M059J (cell line): Measurements from ENCODE around the gene IL6ST. TPM values are rescaled to one million over a fixed set of nuclear protein-coding genes. Genes with fewer than 3 reads are reported as not detected.
"Not testable (repeated sequence)": the region's sequence is repeated elsewhere in the genome, so short reads cannot be mapped to it uniquely, and the experiment has no call there.

Experiments used
- DNase-seq: peaks from one replicate; pipeline ENCODE4 v3.0.0-alpha.2; 2012; ENCODE audit warnings: low read depth
- total RNA-seq: library from RNA; depleted of rRNA; stranded (reverse); fragments of >200 nt; shearing (Covaris generic); gene quantifications from 2 replicates; pipeline ENCODE4 v1.2.3, GENCODE V29; 2014

The IL6ST gene
- total RNA-seq, 1 experiment from 2014 or later, result 82.5 TPM

DNA sequence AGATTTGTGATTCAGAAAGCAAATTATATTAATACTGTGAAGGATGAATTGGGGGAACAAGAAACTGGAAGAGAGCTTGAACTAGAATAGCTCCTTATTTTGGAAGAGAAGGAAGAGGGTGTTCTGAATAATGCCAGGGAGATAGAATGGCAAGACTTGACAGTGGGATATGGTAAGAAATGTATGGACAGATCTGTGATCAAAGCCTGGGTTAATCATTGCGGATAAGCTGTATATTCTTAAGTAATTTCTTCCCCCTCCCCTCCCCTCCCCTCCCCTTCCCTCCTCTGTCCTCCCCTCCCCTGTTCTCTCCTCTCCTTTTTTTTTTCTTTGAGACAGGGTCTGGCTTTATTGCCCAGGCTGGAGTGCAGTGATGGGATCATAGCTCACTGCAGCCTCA is 10.1 kb upstream of the IL6ST start:
- DNase-seq, result no peak

DNA sequence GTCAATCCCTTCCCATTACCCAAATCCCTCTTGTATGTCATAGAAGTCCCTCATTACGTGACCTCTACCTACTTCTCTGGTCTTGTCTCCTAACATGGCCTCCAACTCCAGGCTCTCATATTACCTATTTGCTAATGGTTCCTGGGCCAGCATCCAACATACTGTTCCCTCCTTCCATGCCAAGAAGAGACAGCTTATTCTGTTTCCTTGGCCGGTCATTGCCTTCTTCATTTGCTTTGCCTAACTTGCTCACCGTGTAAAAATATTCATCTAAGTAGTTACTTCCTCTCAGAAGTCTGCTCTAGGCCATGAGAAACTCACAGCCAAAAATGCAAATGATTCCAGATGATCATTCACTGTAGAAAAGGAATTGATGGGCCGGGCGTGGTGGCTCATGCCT is 8.9 kb upstream of the IL6ST start:
- DNase-seq, result peak; percentile 33

DNA sequence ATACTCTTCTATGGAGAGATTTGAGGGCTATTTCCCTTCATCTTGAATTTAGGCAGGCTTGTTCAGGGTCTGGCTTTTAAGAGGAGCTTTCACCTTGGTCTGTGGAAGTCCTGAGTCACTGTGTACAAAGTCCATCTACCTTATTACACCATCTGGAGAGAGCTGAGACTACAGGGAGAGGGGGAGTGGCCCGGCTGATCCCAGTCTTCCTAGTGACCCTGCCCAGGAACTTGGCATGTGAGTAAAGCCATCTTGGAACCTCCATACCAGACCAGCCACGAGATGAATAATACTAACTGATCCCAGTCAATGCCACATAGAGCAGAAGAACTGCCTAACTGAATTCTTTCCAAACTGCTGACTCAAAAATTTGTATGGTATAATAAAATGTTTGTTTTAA is 8.4 kb upstream of the IL6ST start:
- peak; percentile 84 for DNase-seq

DNA sequence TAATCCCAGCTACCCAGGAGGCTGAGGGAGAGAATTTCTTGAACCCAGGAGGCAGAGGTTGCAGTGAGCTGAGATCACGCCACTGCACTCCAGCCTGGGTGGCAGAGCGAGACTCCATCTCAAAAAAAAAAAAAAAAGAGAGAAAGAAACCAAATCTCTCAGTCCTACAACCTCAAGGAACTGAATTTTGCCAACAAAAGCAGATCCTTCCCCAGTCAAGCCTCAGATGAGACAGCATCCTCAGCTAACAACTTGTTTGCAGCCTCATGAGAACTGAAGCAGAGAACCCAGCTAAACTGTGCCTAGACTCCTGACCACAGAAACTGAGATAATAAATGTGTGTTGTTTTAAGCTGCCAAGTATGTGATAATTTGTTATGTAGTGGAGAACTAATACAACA is 7.5 kb upstream of the IL6ST start:
- no peak for DNase-seq

DNA sequence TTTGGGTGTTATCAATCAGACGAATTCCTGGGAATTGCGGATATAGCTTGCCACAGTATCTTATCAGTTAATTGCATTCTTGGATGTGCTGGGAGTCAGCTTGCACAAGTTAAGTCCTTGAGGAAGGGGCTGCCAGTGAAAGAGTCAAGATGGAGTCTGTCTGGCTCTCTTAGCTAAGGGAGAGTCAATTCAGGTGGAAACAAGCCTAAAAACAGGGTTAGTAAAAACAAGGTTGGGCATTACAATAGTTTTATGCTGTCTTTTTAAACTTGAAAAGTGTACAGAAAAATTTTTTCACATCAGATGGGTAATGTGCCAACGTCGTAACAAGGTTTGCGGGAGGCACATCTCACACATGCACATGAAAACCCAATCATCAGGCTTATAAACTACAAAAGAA is 5.5 kb upstream of the IL6ST start:
- DNase-seq, result not testable (repeated sequence)

DNA sequence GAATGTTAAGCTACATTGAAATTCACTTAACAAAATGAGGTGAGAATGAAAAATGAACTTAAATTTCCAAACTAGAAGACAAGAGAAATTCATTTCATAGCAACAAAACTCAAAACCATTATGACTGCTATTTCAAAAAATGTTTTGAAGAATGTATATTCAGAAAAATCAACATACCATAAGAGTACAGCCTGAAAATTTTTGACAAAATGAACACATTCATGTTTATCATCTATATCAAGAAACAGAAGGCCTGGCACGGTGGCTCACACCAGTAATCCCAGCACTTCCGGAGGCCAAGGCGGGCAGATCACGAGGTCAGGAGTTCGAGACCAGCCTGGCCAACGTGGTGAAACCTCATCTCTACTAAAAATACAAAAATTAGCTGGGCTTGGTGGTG is 4.2 kb upstream of the IL6ST start:
- DNase-seq, result no peak

DNA sequence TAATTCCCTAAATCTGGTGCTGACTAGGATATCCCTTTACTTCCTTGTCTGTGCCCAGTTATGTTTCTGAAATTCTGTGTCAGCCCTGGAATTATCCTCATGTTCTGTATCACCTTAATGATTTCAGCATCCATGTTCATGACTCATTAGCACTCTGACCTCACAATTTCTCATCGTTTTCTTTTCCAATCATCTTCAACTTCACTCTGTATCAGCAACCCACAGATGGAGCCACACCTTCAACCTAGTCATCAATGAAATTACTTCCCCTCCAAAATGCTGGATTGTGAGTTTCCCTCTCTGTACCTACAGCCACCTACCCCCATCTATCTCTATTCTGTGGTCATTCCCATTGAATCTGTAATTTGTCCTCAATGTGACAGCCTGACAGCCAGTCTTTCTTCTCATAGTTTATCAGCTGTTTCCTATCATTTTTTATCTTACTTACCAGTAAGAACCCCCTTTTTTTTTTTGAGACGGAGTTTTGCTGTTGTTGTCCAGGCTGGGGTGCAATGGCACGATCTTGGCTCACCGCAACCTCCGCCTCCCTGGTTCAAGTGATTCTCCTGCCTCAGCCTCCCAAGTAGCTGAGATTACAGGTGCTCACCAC is 3.1 kb upstream of the IL6ST start:
- peak; percentile 74 for DNase-seq

DNA sequence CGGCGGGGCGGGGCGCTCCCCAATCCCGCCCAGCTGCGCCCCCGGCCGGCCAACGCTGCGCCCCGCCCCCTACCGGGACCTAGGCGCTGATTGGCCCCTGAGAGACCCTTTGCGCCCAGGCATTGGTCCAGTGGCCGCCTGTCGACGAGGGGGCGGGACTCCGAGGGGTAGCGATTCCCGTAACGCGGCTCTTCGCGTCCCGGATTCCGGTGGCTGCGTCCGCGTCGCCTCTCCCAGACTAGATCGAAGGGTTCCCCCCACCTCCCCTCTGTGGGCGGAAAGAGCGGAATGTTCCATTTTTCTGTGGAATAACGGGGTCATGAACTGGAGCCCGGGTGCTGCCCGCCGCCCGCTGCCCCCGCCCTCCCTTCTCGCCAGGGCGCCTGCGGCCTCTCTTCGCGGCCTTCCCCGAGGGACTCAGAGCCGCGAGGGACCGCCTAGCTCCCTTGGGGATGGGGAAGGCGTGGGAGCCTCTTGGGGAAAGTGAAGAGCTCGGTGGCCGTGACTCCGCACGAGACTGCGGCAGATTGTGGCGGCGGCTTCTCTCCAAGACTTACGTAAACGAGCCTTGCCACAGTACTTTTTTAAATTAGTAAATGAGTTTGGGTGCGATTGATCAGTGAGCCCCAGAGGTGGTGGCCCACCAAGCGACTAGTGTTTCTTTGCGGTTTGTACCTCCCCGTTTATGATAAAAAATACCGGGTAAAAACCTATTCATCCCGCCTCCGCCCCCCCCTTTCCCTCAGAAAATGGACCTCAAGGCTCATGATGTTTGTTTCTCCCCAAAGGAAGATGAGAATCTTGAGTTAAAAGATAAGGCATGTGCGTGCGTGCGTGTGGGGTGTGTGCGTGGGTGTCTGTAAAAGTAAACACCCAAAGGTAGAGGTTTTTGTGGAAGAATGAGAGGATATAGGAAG is 493 bp upstream of the IL6ST start:
- peak; percentile 96 for DNase-seq

DNA sequence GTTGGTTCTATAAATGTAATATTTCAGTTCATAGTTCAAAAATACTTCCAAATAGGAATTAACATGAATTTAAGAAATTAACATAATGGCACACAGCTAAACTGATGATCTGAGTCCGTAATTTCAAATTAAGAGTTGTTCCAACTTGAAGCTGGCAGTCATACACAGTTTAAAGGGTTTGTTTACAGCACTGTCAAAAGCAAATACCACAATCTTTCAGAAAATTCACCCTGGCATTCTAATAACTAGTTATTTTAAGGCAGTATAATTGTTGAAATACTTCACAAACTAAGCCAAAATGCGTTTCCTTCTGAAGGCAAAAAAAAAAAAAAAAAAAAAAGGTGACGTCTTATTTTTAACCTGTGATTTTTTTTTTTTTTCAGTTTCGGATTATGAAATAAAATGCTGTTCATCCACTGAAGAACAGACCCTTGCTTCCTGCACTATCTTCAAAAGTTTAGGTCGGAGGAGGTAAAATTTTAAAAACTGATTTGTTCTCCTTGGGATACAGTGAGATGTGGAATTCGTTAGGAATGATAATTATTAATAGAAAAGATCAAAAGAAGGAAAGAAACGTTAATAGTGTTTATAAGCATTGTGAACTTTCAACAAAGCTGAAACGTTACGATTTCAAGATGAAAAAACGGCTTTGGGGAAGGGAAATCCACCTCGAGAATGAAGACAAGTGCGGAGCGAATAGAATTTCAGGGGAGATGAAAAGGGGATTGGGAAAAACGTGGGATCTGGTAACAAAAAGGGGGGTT is 850 bp downstream of the IL6ST start:
- peak; percentile 17 for DNase-seq

DNA sequence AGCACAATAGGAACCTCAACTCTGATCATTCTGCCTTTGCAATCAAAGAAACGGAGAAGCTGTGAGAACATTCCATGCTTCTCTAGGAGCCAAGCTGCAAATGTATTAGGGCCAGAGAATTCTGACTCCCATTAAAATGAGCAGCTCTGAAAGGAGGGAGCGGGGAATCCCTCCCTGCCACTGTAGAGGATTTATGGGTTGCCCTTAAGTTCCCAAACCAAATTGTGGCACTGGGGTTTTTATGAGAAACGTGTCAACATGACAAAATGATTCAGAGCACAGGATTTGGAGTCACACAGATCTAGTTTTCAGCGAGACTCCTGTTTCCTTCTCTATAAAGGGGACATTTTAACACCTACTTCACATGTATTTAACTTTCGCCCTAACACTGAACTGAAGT is 1.8 kb downstream of the IL6ST start:
- peak; percentile 65 for DNase-seq

DNA sequence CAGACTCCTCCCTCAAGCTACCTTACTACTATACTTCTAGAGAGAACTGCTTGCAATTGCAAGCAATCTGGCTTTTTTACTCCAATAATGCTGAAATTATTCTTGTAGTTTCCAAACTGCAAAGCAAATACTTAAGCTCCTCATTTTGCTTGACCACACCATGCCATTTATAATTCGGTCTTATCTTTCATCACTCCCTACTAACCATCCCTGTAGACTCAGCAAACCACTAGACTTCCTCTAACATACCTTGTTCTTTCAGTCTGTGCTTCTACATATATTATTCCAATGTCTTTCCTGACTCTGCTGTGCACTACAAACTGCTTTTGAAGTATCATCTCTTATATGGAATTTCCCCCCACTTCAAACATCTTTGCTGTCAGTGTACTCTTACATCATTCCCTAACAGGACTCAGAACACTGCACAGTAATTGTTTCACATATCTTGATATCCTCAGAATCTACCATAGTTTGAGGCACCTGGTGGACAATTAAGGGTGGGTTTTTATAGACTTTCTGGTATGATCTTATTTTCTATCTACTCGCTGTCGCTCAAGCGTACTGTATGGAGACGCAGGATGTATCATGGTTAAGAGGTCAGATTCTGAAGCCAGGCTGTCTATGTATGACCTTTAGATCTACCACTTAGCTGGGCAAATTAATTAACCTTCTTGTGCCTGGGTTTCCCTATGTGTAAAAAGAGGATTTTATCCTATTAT is 2.8 kb downstream of the IL6ST start:
- DNase-seq, result peak; percentile 57

DNA sequence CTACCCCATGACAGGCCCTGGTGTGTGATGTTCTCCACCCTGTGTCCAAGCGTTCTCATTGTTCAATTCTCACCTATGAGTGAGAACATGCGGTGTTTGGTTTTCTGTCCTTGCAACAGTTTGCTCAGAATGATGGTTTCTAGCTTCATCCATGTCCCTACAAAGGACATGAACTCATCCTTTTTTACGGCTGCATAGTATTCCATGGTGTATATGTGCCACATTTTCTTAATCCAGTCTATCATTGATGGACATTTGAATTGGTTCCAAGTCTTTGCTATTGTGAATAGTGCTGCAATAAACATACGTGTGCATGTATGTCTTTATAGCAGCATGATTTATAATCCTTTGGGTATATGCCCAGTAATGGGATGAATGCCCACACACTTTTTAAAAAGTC is 3.9 kb downstream of the IL6ST start:
- DNase-seq, result not testable (repeated sequence)

DNA sequence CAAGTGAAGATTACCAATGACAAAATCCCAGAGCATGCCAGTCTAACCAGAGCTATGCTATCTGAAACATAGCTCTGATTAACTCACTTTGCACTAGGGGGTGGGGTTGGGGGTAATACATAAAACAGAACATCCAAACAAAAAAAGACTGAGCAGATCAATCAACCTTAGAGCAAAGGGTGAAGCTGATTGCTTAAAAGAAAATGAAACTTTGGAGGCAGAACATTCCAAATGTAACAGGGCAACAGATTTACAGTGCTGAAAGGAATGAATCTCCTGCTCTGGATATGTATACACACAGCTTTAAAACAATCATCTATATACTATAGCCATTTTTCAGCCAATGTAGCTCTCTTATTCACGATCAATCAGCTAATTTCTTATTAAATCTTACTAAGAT is 4.9 kb downstream of the IL6ST start:
- DNase-seq, result no peak

DNA sequence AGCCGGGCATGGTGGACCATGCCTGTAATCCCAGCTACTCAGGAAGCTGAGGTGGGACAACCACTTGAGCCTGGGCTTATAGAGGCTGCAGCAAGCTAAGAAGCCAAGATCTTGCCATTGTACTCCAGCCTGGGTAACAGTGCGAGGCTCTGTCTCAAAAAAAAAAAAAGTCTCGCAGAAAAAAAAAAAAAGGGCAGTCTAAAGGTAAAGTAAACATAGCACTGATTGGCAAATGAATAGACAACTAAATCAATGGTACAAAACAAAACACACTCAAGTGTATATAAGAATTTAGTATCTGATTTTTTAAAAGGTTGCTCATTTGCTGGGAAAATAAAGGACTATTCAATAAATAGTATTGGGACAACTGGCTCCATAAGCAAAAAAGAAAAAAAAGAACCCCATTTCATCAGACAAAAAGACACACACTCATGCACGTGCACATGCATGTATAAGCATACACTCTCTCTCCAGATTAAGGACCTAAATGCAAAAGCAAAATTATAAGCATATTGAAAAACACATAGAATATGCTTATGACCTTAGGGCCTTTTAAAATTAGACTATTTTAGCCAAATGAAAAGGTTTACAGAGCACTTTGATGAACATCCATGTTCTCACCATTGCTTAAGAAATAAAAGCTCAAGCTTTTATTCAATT is 5.7 kb downstream of the IL6ST start:
- DNase-seq, result no peak

DNA sequence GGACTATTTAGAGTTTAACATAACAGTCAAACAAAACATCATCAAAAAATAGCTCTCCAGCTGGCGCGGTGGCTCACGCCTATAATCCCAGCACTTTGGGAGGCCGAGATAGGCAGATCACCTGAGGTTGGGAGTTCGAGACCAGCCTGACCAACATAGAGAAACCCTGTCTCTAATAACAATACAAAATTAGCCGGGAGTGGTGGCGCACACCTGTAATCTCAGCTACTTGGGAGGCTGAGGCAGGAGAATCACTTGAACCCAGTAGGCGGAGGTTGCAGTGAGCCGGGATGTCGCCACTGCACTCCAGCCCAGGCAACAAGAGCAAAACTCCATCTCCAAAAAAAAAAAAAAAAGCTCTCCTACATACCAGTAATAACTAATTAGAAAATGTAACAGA is 6.3 kb downstream of the IL6ST start:
- not testable (repeated sequence) for DNase-seq

DNA sequence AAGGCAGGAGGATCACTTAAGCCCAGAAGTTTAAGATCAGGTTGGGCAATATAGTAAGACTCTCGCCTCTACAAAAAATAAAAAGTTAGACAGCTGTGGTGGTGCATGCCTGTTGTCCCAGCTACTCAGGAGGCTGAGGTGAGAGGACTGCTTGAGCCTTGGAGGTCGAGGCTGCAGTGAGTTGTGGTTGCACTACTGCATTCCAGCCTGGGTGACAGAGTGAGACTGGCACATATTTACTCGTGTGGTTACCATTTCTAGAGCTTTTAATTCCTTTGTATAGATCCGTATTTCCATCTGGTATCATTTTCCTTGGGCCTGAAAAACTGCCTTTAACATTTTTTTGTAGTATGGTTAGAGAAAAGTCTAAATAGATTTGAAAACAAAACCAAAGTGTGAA is 7.8 kb downstream of the IL6ST start:
- peak; percentile 4 for DNase-seq

DNA sequence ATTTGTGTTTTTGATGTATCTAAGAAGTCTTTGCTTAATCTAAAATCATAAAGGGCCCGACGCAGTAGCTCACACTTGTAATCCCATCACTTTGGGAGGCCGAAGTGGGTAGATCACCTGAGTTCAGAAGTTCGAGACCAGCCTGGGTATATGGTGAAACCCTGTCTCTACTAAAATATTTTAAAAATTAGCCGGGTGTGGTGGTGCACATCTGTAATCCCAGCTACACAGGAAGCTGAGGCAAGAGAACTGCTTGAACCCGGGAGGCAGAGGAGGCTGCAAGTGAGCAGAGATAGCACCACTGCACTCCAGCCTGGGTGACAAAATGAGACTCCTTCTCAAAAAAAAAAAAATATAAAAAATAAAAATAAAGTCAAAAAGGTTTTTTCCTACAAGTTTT is 9.6 kb downstream of the IL6ST start:
- no peak for DNase-seq

DNA sequence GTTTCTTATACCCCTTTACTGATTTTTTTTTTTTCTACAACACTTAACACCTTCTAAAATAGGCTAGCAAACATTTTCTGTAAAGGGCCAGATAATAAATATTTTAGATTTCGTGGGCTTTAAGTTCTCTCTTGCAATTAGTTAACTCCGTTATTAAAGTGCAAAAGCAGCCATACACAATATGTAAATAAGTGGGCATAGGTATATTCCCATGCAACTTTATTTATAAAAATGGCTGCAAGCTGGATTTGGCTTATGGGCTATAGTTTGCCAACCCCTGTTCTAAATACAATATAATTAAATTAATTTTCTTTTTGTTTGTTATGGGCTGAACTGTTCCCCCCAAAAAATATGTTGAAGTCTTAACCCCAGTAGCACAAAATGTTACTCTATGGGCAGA is 10.8 kb downstream of the IL6ST start:
- DNase-seq, result no peak

DNA sequence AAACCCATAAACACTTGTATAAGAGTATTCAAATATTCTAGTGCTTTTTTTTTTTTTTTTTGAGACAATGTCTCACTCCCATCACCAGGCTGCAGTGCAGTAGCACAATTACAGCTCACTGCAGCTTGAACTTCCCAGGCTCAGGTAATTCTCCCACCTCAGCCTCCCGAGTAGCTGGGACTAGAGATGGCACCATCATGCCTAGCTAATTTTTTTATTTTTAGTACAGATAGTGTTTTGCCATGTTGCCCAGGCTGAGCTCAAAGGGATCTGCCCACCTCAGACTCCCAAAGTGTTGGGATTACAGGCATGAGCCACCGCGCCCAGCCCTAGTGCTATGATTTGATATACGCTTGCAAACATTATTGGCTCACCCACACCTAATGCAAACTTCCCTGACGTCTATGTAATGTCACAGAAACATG is 11.8 kb downstream of the IL6ST start:
- DNase-seq, result peak; percentile 31

DNA sequence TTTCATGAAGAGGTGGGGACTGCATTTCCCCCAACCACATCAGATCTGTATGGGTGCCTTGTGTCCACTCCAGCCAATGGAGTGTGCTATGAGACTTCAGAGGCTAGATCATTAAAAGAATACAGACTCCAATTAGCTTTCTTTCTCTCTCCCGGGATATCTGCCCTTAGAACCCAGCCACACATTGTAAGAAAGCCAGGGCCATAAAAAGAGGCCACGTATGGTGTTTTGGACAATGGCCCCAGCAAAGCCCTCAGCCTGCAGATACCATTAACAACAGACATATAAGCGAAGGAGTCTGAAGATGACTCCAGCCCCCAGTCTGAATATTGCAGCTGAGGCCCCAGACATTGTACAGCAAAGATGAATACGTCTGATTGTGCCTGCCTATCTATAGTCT is 21.5 kb downstream of the IL6ST start:
- DNase-seq, result no peak

DNA sequence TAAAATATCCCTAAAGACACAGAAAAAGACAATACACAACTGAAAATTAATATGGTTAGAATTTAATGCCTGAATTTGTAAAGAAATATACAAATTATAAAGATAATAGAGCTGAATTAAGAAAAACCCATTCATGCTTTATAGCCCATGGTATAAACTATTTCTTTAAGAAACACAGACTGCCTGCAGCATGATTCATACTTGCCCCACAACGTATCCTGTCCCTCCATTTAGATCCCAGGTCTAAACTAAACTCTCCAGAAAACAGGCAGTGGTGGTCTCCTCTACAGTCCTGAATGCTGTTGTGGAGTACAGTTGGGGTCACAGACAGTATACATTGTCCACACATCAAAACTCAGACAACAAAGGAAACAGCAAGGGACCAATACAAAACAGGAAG is 24.8 kb downstream of the IL6ST start:
- DNase-seq, result peak; percentile 15
